GM18499 (cell line): ENCODE measurements around the gene AGMAT.
A peak's percentile ranks its signal among the peaks of the same experiment; 100 is the strongest.

ENCODE experiments used
- ATAC-seq: cut with Tn5 transposase; IDR thresholded peaks from one replicate; pipeline ENCODE4 v1.9.1; 2021; ENCODE audit warnings: moderate number of reproducible peaks; ENCODE audit not compliant: insufficient read depth, unreplicated experiment

The AGMAT gene

GRCh38 chr1:15525050-15526020 lies 59.5 kb downstream of the AGMAT start:
- peak; percentile 26 for ATAC-seq

DNA sequence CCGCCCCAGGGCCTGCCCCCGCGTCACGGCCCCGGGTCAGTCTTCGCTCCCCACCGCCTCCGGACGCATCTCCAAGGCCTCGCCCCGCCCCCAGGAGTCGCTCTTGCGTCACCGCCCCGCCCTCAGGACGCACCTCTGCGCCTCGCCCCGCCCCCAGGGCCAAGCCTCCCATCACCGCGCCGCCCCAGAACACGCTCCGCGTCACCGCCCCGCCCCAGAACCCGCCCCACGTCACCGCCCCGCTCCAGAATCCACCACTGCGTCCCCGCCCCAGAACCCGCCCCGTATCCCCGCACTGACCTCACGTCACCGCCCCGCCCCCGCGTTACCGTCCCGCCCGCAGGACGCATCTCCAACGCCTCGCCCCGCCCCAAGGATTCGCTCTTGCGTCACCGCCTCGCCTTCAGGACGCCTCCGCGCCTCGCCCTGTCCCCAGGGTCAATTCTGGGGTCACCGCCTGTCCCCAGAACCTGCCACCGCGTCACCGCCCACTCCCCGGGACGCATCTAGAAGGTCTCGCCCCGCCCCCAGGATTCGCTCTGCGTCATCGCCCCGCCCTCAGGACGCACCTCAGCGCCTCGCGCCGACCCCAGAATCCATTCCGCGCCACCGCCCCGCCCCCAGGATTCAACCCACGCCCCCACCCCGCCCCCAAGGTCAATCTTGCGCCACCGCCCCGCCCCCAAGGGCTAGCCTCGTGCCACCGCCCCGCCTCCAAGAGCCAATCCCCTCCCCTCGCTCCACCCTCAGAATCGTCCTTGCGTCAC lies 60.4 kb downstream of the AGMAT start:
- ATAC-seq, result peak; percentile 28

- ATAC-seq, result no peak
These were observed 60.9 kb downstream of the AGMAT start, which contains the start of gene CASP9 for GRCh38 chr1:15524021-15524282. CASP9 (minus strand) TSS chr1:15524215; CDS start chr1:15524200, 15 bp downstream.

- no peak for ATAC-seq
These were observed 61.5 kb downstream of the AGMAT start for GRCh38 chr1:15523104-15524020.

GRCh38 chr1:15522551-15522950 lies 62.3 kb downstream of the AGMAT start:
- no peak for ATAC-seq
